Endodermal cell (in vitro differentiated cells): ENCODE measurements around the gene PLCE1. TPM values are rescaled to one million over a fixed set of nuclear protein-coding genes. Genes with fewer than 3 reads are reported as not detected.

Experiments
- DNase-seq: peaks from one replicate; pipeline ENCODE4 v3.0.0-alpha.2; 2017
- H3K27ac ChIP-seq: 2 replicates; pipeline ENCODE4 v1.5.1; 2013; ENCODE audit warnings: mild to moderate bottlenecking, low read depth, low read length, moderate library complexity
- H3K27me3 ChIP-seq: 2 replicates; pipeline ENCODE4 v1.6.1; 2013; ENCODE audit warnings: mild to moderate bottlenecking, low read length, moderate library complexity; ENCODE audit not compliant: insufficient read depth, control insufficient read depth, poor library complexity, severe bottlenecking
- H3K36me3 ChIP-seq: 2 replicates; pipeline ENCODE4 v1.7.0; 2013; ENCODE audit warnings: mild to moderate bottlenecking, low read length, moderate library complexity; ENCODE audit not compliant: control insufficient read depth, insufficient read depth
- H3K4me1 ChIP-seq: one replicate; pipeline ENCODE4 v1.7.0; 2013; ENCODE audit warnings: low read length; ENCODE audit not compliant: control insufficient read depth, insufficient read depth
- H3K4me3 ChIP-seq: 2 replicates; pipeline ENCODE4 v1.5.1; 2013; ENCODE audit warnings: mild to moderate bottlenecking, low read length, moderate library complexity
- H3K9ac ChIP-seq: 2 replicates; pipeline ENCODE4 v1.6.1; 2013; ENCODE audit warnings: mild to moderate bottlenecking, low read length, moderate library complexity; ENCODE audit not compliant: poor library complexity, severe bottlenecking; ENCODE audit errors: extremely low read depth
- H3K9me3 ChIP-seq: 2 replicates; pipeline ENCODE4 v1.6.1; 2013; ENCODE audit warnings: mild to moderate bottlenecking, low read length, moderate library complexity; ENCODE audit not compliant: control insufficient read depth
- H3K27ac Mint-ChIP-seq: 2 replicates; pipeline ENCODE4 v1.8.0; 2020; ENCODE audit warnings: mixed read lengths
- H3K27me3 Mint-ChIP-seq: 2 replicates; pipeline ENCODE4 v1.8.0; 2021; ENCODE audit warnings: mild to moderate bottlenecking, mixed read lengths; ENCODE audit not compliant: insufficient read depth
- H3K36me3 Mint-ChIP-seq: 2 replicates; pipeline ENCODE4 v1.8.0; 2020; ENCODE audit warnings: low read depth, mixed read lengths
- H3K4me1 Mint-ChIP-seq: 2 replicates; pipeline ENCODE4 v1.8.0; 2020; ENCODE audit warnings: mixed read lengths
- H3K4me3 Mint-ChIP-seq: 2 replicates; pipeline ENCODE4 v1.8.0; 2020; ENCODE audit warnings: mild to moderate bottlenecking, moderate library complexity, mixed read lengths
- H3K9me3 Mint-ChIP-seq: 2 replicates; pipeline ENCODE4 v1.8.0; 2020; ENCODE audit warnings: mild to moderate bottlenecking, mixed read lengths
- CTCF ChIP-seq: fragments of 200-600 bp; sonication (generic); conservative IDR thresholded peaks from 2 replicates; pipeline ENCODE4 v1.5.0; 2021; ENCODE audit warnings: antibody characterized with exemption, mild to moderate bottlenecking
- WGBS, 2 experiments: methylation state at CpG; one replicate each; pipeline versions ENCODE4 v1.1.5 to v1.1.7; 2013; ENCODE audit warnings: missing lambda C conversion rate in 2 of 2, mixed read lengths in 1 of 2; ENCODE audit not compliant: insufficient coverage in 1 of 2, insufficient read length in 1 of 2; 5-methylcytosine and 5-hydroxymethylcytosine counted together
- total RNA-seq, 2 donors: library from RNA; stranded (reverse); fragmentation: NEBNext Ultra II Directional in 1 of 2; extraction: Animal tissue kit (Norgen Biotek cat#: 25700) in 1 of 2; gene quantifications; 2 replicates in 1 of 2; 3 replicates in 1 of 2; pipeline ENCODE4 v1.2.1, GENCODE V29; 2021

Gene PLCE1
- total RNA-seq, 2 donors from 2014 or later, result 13.1 to 14.3 TPM

GRCh38 chr10:94000638-94001415 lies 7.1 kb downstream of the PLCE1 start:
- peaks cover 9% of the 10 kb centered on the region for H3K4me1 ChIP-seq
- no peak for TF ChIP-seq CTCF
- peaks cover 8% of the 10 kb centered on the region for H3K36me3 ChIP-seq
- Mint-ChIP-seq H3K4me3 (no peak overlapping the region), H3K4me1 (peaks cover 49% of the 10 kb centered on the region), H3K27ac (peak overlapping the region; percentile 62), H3K9me3 (no peaks in the 10 kb centered on the region), H3K36me3 (peaks cover 10% of the 10 kb centered on the region), H3K27me3 (peaks cover 16% of the 10 kb centered on the region)
- H3K9me3 ChIP-seq, result peaks cover 11% of the 10 kb centered on the region
- peak overlapping the region; percentile 42 for H3K4me3 ChIP-seq
- no peak overlapping the region for H3K27ac ChIP-seq
- no peak overlapping the region for H3K9ac ChIP-seq
- no peak for DNase-seq
- H3K27me3 ChIP-seq, result no peaks in the 10 kb centered on the region
- 65 to 71% methylated on average over 4 to 5 of the region's 5 CpGs for WGBS, 2 experiments

GRCh38 chr10:94001416-94001810 lies 7.7 kb downstream of the PLCE1 start:
- peaks cover 7% of the 10 kb centered on the region for H3K36me3 Mint-ChIP-seq
- no peak overlapping the region for H3K4me3 ChIP-seq
- 95% methylated on average over 1 of the region's 1 CpG; no CpG with 5 or more reads in 1 of the 2 experiments for WGBS, 2 experiments
- no peak overlapping the region for H3K27ac ChIP-seq
- peaks cover 10% of the 10 kb centered on the region for H3K27me3 Mint-ChIP-seq
- peaks cover 8% of the 10 kb centered on the region for H3K36me3 ChIP-seq
- H3K4me1 Mint-ChIP-seq, result peaks cover 49% of the 10 kb centered on the region
- H3K9me3 ChIP-seq, result peaks cover 11% of the 10 kb centered on the region
- no peak for TF ChIP-seq CTCF
- no peaks in the 10 kb centered on the region for H3K27me3 ChIP-seq
- H3K27ac Mint-ChIP-seq, result no peak overlapping the region
- no peaks in the 10 kb centered on the region for H3K9me3 Mint-ChIP-seq
- H3K4me3 Mint-ChIP-seq, result no peak overlapping the region
- peaks cover 12% of the 10 kb centered on the region for H3K4me1 ChIP-seq
- no peak for DNase-seq
- H3K9ac ChIP-seq, result no peak overlapping the region

GRCh38 chr10:94002156-94002555 lies 8.4 kb downstream of the PLCE1 start:
- Histone ChIP-seq H3K4me3 (no peak overlapping the region), H3K4me1 (peaks cover 12% of the 10 kb centered on the region), H3K27ac (no peak overlapping the region), H3K9me3 (peaks cover 8% of the 10 kb centered on the region), H3K9ac (no peak overlapping the region), H3K27me3 (no peaks in the 10 kb centered on the region), H3K36me3 (peaks cover 6% of the 10 kb centered on the region)
- Mint-ChIP-seq H3K27ac (no peak overlapping the region), H3K36me3 (peaks cover 7% of the 10 kb centered on the region), H3K4me1 (peaks cover 55% of the 10 kb centered on the region), H3K9me3 (no peaks in the 10 kb centered on the region), H3K27me3 (peaks cover 9% of the 10 kb centered on the region), H3K4me3 (no peak overlapping the region)
- no peak for DNase-seq
- 98 to 100% methylated on average over 1 to 3 of the region's 3 CpGs for WGBS, 2 experiments
- TF ChIP-seq CTCF, result no peak
